Brain microvascular endothelial cell (primary cell): ENCODE measurements around the gene MKRN2.

Source experiments
- DNase-seq: peaks from one replicate; pipeline ENCODE4 v3.0.0-alpha.2; 2020
- H3K27ac ChIP-seq: fragments of 250-450 bp; sonication (Bioruptor Pico); 2 replicates; pipeline ENCODE4 v1.5.1; 2020; ENCODE audit warnings: mild to moderate bottlenecking, moderate library complexity
- H3K27me3 ChIP-seq: fragments of 250-450 bp; sonication (Bioruptor Pico); replicated peaks from 2 replicates; pipeline ENCODE4 v1.5.1; 2020; ENCODE audit warnings: mild to moderate bottlenecking
- H3K36me3 ChIP-seq: fragments of 250-450 bp; sonication (Bioruptor Pico); replicated peaks from 2 replicates; pipeline ENCODE4 v1.5.1; 2020; ENCODE audit warnings: mild to moderate bottlenecking
- H3K4me3 ChIP-seq: 2 replicates; pipeline ENCODE4 v1.5.1; 2011; ENCODE audit warnings: low read depth, mild to moderate bottlenecking, control low read depth, low read length, moderate library complexity
- in situ Hi-C: cut with HindIII; loops from 2 replicates; pipeline ENCODE4 v1.10.0; 2017; ENCODE audit warnings: low sequenced_read_pairs, low pct_ligation_motif_present
- TF ChIP-seq, protein P1 (sequence below): IDR thresholded peaks from 2 replicates; pipeline ENCODE4 v1.5.1; 2011; ENCODE audit warnings: low read depth, mild to moderate bottlenecking, moderate library complexity, low read length, control low read depth, inconsistent platforms; ENCODE audit errors: missing control alignments

Gene MKRN2

DNA sequence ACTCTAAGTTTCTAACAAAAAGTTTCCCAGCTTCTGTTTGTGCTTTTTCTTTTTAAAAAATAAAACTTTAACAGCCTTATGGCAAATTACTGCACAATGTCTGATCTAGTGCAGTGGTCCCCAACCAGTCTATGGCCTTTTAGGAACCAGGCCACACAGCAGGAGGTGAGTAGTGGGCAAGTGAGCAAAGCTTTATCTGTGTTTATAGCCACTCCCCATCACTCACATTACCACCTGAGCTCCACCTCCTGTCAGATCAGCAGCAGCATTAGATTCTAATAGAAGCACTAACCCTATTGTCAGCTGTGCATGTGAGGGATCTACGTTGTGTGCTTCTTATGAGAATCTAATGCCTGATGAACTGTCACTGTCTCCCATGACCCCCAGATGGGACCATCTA lies 5.6 kb downstream of the MKRN2 start:
- in situ Hi-C loops = no loop called here
- TF ChIP-seq, protein P1, sequence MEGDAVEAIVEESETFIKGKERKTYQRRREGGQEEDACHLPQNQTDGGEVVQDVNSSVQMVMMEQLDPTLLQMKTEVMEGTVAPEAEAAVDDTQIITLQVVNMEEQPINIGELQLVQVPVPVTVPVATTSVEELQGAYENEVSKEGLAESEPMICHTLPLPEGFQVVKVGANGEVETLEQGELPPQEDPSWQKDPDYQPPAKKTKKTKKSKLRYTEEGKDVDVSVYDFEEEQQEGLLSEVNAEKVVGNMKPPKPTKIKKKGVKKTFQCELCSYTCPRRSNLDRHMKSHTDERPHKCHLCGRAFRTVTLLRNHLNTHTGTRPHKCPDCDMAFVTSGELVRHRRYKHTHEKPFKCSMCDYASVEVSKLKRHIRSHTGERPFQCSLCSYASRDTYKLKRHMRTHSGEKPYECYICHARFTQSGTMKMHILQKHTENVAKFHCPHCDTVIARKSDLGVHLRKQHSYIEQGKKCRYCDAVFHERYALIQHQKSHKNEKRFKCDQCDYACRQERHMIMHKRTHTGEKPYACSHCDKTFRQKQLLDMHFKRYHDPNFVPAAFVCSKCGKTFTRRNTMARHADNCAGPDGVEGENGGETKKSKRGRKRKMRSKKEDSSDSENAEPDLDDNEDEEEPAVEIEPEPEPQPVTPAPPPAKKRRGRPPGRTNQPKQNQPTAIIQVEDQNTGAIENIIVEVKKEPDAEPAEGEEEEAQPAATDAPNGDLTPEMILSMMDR = no peak
- no peak overlapping the region for H3K27ac ChIP-seq

DNA sequence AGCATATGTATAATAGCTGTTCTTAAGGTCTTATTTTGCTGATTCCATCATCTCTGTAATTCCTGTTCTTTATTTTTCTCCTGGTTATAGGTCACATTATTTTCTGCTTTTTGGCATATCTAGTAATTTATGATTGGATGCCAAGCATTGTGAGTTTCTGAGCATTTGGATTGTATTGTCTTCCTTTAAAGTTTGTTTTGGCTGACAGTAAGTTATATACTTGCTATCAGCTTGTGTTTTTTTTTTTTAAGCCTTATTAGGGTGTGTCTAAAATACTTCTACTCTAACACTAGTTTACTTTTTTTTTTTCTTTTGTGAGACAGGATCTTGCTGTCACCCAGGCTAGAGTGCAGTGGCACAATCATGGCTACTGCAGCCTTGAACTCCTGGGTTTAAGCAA lies 10.1 kb downstream of the MKRN2 start:
- Histone ChIP-seq H3K4me3 (no peak overlapping the region), H3K27ac (no peak overlapping the region), H3K36me3 (peaks cover 20% of the 10 kb centered on the region), H3K27me3 (no peaks in the 10 kb centered on the region)
- DNase-seq = no peak
- TF ChIP-seq, protein P1 = no peak
- in situ Hi-C loops = no loop called here

More for the DNA sequence above, 5.6 kb downstream of the MKRN2 start:
- no peaks in the 10 kb centered on the region for H3K27me3 ChIP-seq
- H3K36me3 ChIP-seq = no peaks in the 10 kb centered on the region
- no peak overlapping the region for H3K4me3 ChIP-seq
- no peak for DNase-seq

DNA sequence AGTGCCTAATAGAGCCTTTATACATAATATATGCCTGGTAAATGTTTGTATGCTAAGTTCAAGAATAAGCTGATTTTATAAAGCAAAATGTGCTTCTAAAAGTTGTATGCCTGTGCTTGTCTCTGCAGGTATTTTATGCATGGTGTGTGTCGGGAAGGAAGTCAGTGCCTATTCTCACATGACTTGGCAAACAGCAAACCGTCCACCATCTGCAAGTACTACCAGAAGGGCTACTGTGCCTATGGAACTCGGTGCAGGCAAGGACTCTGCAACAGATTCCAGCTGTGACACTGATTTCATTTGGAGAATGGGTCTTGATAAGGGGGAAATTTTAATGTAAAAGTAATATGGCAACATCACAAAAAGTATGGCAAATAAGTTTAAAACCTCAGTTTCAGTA lies 11.9 kb downstream of the MKRN2 start:
- TF ChIP-seq, protein P1 = no peak
- Histone ChIP-seq H3K4me3 (no peak overlapping the region), H3K27me3 (no peaks in the 10 kb centered on the region), H3K36me3 (peaks cover 36% of the 10 kb centered on the region), H3K27ac (no peak overlapping the region)
- no peak for DNase-seq
- in situ Hi-C loops = no loop called here

DNA sequence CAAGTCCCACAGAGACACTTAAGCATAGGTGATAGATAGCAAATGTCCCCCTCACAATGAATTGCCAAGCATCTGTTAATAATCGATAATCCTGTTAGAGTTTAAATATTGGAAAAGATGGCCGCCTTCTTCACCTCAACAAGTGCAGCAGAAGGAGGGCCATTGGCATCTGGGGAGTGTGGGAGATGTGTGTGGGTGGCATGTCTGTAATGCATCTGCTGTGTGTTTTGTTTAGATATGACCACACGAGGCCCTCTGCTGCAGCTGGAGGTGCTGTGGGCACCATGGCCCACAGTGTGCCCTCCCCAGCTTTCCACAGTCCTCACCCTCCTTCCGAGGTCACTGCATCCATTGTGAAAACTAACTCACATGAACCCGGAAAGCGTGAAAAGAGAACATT lies 12.9 kb downstream of the MKRN2 start:
- TF ChIP-seq, protein P1 = no peak
- Histone ChIP-seq H3K27ac (no peak overlapping the region), H3K4me3 (no peak overlapping the region), H3K36me3 (peaks cover 47% of the 10 kb centered on the region), H3K27me3 (no peaks in the 10 kb centered on the region)
- DNase-seq = no peak
- in situ Hi-C loops = no loop called here

DNA sequence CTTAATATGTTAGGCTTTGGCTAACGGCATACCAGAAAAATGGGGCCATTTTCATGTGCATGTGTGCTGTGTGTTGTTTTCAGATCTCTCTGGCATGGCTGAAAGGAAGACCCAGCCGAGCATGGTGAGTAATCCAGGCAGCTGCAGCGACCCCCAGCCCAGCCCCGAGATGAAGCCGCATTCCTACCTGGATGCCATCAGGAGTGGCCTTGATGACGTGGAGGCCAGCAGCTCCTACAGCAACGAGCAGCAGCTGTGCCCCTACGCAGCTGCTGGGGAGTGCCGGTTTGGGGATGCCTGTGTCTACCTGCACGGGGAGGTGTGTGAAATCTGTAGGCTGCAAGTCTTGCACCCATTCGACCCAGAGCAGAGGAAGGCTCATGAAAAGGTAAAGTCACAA lies 15.1 kb downstream of the MKRN2 start:
- in situ Hi-C loops = no loop called here
- peaks cover 62% of the 10 kb centered on the region for H3K36me3 ChIP-seq
- no peak overlapping the region for H3K27ac ChIP-seq
- DNase-seq = no peak
- TF ChIP-seq, protein P1 = no peak
- no peak overlapping the region for H3K4me3 ChIP-seq
- no peaks in the 10 kb centered on the region for H3K27me3 ChIP-seq

DNA sequence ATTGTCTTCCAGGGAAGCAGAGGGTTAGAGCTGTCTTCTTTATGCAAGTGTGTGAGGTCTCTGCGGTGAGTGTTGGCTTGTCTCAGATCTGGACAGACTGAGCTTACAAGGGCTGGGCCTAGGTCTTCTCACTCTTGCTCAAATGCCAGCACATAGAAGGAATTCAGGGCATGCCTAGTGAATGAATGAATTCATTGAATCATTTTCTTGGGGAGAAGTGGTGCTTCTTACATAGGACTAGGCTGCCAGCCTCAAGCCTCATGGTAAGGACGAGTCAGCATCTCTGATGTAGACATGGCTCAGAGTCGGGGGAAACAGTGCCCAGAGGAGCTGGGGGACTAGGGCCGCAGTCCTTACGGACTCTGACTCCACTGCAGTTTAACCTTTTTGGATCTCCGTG lies 17.2 kb downstream of the MKRN2 start:
- DNase-seq = no peak
- in situ Hi-C loops = no loop called here
- TF ChIP-seq, protein P1 = no peak
- H3K36me3 ChIP-seq = peaks cover 77% of the 10 kb centered on the region
- H3K27ac ChIP-seq = no peak overlapping the region
- H3K27me3 ChIP-seq = no peaks in the 10 kb centered on the region
- H3K4me3 ChIP-seq = no peak overlapping the region
